Activated CD8-positive, alpha-beta memory T cell treated with anti-CD3 and anti-CD28 coated beads, Interleukin-2, amount 50 U/mL, for 1 hour (primary cell): ENCODE measurements around the gene SH3GL3.

Experiments used
- DNase-seq: peaks from one replicate; pipeline ENCODE4 v3.0.0-alpha.2; 2020; ENCODE audit errors: extremely low read depth

SH3GL3 gene

DNA sequence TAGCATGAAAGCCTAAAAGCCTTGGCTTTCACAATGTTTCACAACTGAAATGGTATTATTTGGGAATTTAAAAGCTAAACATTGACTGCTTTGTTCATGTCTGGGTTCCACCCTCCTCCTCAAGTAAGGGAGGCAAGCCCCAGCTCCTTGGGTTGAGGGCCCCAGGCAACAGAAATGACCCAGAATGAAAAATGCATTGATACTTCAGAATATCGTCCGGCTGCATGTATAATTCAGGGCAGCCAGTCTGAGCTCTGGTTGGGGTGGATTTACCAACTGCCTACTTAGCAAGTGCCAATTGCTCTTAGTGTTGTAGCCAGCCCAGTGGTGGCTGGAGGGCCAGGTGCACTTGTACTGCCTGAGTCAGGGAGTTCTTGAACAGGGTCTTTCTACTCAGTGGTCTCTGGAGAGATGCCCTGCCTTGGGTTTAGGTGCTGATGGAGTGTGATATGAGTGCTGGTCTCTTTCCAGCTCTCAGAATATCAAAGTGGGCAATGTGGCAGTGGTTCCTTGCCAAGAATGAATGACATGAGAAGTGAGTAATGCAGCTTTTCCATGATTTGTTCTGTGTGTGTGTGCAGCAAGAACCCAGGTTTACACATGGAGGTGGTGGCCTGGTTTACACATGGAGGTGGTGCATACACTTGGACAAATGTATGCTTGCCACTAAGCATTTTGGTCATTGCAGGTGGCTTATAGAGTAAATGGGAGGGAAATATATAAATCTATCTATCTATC is 165.9 kb downstream of the SH3GL3 start:
- no peak for DNase-seq

GRCh38 chr15:83613714-83614113 is 166.6 kb downstream of the SH3GL3 start:
- DNase-seq, result no peak

- DNase-seq, result no peak
Measured at GRCh38 chr15:83616840-83617239, 169.7 kb downstream of the SH3GL3 start.

GRCh38 chr15:83626171-83626802 is 179.1 kb downstream of the SH3GL3 start:
- no peak for DNase-seq

DNA sequence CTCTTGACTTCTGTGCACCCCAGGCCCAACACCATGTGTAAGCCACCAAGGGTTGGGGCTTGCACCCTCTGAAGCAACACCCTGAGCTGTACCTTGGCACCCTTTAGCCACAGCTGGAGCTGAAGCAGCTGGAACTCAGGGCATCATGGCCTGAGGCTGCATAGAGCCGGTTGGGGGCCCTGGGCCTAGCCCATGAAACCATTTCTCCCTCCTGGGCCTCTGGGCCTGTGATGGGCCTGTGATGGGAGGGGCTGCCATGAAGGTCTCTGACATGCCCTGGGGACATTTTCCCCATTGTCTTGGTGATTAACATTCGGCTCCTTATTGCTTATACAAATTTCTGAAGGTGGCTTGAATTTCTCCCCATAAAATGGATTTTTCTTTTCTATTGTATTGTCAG is 184.4 kb downstream of the SH3GL3 start:
- DNase-seq, result no peak

- no peak for DNase-seq
Measured at GRCh38 chr15:83643201-83643600, 196.1 kb downstream of the SH3GL3 start.

DNA sequence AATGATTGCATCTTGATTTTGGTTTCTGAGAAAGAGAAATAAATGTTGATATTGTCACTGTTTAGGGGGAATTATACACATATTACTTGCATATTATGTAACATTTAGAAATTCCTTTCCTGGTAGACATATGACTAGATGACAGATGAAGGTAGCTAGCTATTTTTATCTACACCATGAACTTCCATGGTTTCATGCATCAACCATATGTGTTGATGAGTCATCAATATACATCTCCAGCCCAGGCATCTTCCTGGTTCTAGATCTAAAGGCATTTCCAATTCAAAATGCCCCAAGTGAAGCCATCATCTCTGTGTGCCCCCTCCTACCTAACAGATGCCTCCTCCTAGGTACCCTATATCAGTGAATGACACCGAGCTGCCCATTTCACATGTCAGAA is 197.3 kb downstream of the SH3GL3 start:
- no peak for DNase-seq

GRCh38 chr15:83650831-83651230 is 203.7 kb downstream of the SH3GL3 start:
- no peak for DNase-seq

GRCh38 chr15:83651541-83651940 is 204.4 kb downstream of the SH3GL3 start:
- DNase-seq, result no peak

- DNase-seq, result no peak
Measured at GRCh38 chr15:83652626-83653204, 205.6 kb downstream of the SH3GL3 start.

DNA sequence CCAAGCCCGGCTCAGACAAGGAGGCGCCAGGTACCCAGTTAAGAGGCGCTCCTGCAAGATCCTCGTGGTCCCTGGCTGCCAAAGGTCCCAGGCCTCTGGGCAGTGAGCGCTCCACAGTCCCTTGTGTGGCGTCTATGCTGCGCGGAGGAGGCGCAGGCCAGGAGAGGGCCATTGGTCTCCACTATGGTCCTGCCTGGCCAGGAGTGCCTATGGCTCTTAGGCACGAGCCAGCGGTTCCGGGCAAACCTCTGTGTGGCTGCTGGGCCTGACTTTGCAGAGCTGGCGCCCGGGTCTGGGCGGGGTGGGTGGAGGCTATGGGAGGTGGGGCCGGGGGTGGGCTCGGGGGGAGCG is 206.1 kb downstream of the SH3GL3 start:
- no peak for DNase-seq

- no peak for DNase-seq
Measured at GRCh38 chr15:83653639-83654378, 206.7 kb downstream of the SH3GL3 start, which contains the start of gene ADAMTSL3. ADAMTSL3 (plus strand) TSS chr15:83654123; CDS start chr15:83655762, 1,639 bp downstream.

DNA sequence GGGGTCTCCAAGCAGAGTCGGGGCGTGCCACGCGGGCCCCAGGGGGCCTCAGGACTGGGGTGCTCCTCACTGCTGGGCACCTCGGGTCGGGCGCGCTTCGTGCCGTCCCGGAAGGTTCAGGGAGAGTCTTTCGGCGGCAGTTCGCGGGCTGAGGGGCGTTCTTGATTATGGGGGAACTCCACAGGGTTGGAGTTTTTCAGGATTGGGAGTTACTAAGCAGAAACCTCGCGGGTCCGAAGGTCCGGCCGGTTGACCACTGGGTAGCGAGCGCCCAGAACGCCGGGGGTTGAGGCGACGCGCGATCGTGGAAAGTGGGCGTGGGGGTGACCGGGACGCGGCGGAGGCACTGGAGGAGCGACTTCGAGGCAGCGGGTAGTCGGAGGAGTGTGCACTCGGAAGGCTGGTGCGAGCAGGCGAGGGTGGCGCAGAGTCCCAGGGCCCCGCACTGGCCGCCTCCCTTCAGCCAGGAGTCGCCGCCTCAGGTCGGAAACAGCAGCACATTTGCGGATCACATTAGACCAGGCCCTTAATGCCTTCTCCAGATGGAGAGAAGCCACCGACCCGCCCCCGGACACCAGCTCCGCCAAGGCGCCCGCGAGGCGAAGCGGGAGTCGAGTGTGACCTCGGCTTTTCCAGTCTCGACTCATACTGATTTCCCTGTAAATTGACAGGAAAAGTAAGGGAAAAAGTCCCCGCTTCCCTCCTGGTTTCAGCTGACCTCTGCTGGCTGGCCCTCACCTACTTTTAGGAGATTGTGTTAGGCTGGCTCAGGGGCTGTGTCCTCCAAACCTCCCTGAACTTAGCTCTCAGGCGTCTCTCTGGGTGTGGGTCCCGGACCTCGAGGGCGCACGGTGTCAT is 207.5 kb downstream of the SH3GL3 start:
- no peak for DNase-seq

GRCh38 chr15:83655237-83655616 is 208.1 kb downstream of the SH3GL3 start:
- no peak for DNase-seq

DNA sequence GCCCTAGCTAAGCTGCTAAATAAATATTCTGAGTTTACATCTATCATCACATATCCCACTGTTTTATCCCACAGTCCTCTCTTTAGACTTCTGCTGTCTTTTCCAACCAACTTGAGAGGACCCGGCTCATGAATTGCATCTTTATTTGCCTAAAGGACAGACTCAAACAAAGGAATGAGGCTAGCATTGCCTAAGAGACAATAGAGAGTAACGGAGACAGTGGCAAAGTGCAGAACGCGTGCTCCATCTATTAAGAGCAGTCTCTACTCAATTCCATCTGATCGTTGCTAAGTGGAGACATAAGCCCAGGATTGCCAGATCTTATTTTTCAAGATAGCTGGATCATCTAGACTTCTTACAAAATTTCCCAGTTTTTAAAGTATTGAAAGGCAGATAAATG is 209.1 kb downstream of the SH3GL3 start:
- no peak for DNase-seq

- DNase-seq, result no peak
Measured at GRCh38 chr15:83656943-83657528, 209.9 kb downstream of the SH3GL3 start.

DNA sequence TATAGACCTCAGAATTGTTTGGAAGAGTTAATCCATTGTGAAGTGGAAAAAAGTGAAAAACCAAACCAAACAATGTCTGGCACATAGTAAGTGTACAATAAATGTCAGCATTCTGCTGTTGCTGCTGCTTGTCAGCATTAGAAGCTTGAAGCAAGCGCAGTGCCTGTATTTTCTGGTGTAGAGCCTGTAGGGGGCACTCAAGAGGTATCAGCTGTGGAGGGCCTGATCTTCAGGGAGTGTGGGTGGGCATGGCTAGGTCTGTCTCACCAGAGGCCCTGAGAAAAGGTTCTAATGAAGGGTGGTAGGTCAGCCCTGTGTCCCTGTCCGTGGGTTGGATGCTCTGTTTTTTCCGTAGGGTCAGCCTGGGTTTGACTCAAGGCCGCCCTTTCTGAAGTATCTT is 210.4 kb downstream of the SH3GL3 start:
- DNase-seq, result no peak

DNA sequence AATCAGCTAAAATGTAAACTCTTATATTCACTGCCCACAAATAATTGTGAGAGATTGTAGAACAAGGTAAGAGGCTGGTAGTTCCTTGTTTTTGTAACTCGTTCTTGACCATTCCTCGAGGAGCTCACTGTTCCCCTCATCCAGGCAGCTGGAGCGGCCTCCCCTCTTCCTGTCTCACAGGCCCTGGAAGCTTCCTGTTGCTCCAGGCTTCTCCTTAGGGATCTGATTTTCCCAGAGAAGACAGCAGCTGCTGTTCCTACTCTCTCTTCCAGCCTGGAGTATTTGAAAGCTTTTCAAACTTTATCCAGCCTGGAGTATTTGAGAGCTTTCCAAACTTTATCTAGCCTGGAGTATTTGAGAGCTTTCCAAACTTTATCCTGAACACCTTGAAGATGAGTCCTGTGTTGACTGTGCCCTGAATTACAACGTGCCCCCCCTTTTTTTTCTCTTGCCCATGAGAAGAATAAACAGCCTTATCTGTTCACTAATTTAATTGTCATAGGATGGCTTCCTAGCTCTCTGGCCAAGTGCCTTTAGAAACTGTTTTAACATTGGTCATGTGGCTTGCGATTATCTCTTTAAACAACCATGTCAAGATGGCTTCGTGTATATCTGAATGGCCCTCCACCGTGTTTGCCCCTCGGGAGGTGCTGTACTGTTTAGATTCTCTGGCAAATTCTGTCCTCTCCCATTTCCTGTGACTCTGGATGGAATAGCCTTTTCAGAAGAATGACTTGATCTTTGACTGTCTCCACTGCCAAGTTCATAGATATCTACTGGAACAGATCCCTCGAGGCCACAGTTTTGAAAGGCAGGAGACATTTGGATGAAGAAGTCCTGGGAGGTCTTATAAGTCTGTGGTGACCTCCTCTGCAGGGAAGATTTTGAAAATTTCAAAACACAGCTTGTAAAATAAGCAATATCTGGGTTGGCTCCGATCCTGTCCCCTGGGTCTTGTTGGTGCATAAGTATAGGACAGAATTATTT is 211.6 kb downstream of the SH3GL3 start:
- no peak for DNase-seq

DNA sequence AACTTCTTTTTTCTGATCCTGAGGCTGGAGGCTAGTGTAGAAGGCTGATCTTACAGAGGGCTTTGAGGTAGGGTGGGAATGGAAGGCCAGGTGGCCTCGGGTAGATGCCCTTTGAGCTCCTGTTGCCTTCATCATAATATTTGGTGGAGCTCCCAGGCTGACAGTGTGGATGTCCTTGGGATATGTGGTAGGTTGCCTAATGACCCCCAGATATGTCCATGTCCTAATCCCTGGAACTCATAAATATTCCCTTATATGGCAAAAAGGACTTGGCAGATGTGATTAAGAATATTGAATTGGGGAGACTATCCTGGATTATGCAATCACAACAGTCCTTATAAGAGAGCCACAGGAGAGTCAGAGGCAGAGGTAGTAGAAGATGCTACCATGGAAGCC is 212.3 kb downstream of the SH3GL3 start:
- DNase-seq, result no peak

DNA sequence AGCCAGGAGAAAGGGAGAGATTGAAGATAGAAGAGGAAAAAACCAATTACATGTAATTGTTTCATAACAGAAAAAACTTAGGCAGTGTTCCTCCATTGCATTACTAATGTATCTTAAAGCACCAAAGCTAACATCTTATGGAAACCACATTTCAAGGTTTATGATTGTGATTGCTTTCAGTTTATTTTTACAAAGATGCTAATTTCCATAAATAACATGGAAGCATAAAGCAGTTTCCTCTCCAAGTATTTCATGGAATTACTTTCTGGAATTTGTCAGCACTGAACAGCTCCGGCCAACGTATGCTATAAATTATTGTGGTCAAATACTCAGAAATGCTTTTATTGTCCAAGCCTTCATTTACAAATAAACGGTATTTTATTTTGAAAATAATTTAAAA is 218.3 kb downstream of the SH3GL3 start:
- DNase-seq, result no peak
